OCI-LY1 (cell line): ENCODE results near the gene SPOCD1.

ENCODE experiments used
- H2AFZ ChIP-seq: fragments of 200-600 bp; sonication (generic), shearing (Covaris generic); 2 replicates; pipeline ENCODE4 v1.6.0; 2014; ENCODE audit warnings: antibody characterized with exemption, mild to moderate bottlenecking, low read length
- H3F3A ChIP-seq: fragments of 200-600 bp; sonication (generic), shearing (Covaris generic); 2 replicates; pipeline ENCODE4 v1.6.0; 2014; ENCODE audit warnings: mild to moderate bottlenecking, antibody characterized with exemption, low read length, moderate library complexity; ENCODE audit not compliant: insufficient read depth
- H3K27ac ChIP-seq: fragments of 200-600 bp; sonication (generic); 2 replicates; pipeline ENCODE4 v1.5.1; 2014; ENCODE audit warnings: low read length, mixed run types, mild to moderate bottlenecking, low read depth; ENCODE audit not compliant: poor library complexity, severe bottlenecking
- H3K27me3 ChIP-seq: fragments of 200-600 bp; sonication (generic); 2 replicates; pipeline ENCODE4 v1.6.0; 2014; ENCODE audit warnings: antibody characterized with exemption, mild to moderate bottlenecking, low read length, moderate library complexity; ENCODE audit not compliant: insufficient read depth
- H3K36me3 ChIP-seq: fragments of 200-600 bp; sonication (generic); 2 replicates; pipeline ENCODE4 v1.6.1; 2014; ENCODE audit warnings: mild to moderate bottlenecking, antibody characterized with exemption, low read length, moderate library complexity, mixed read lengths; ENCODE audit not compliant: insufficient read depth
- H3K4me1 ChIP-seq: fragments of 200-600 bp; sonication (generic); 2 replicates; pipeline ENCODE4 v1.5.1; 2014; ENCODE audit warnings: mild to moderate bottlenecking, low read length, moderate library complexity; ENCODE audit not compliant: insufficient read depth, severe bottlenecking
- H3K4me2 ChIP-seq: fragments of 200-600 bp; sonication (generic), shearing (Covaris generic); 2 replicates; pipeline ENCODE4 v1.6.1; 2014; ENCODE audit warnings: low read length
- H3K4me3 ChIP-seq: fragments of 200-600 bp; sonication (generic); 2 replicates; pipeline ENCODE4 v1.5.1; 2014; ENCODE audit warnings: low read length, low read depth, mild to moderate bottlenecking, mixed read lengths; ENCODE audit not compliant: poor library complexity, severe bottlenecking
- H3K79me2 ChIP-seq: fragments of 200-600 bp; shearing (Covaris generic); 2 replicates; pipeline ENCODE4 v1.6.1; 2016; ENCODE audit warnings: mixed run types, low read length, mixed read lengths; ENCODE audit not compliant: insufficient read depth
- H3K9ac ChIP-seq: fragments of 200-600 bp; sonication (generic), shearing (Covaris generic); 2 replicates; pipeline ENCODE4 v1.6.1; 2014; ENCODE audit warnings: mild to moderate bottlenecking, low read length, mixed read lengths
- H3K9me2 ChIP-seq: fragments of 200-600 bp; sonication (generic), shearing (Covaris generic); 2 replicates; pipeline ENCODE4 v1.6.1; 2014; ENCODE audit warnings: low read depth, mild to moderate bottlenecking, low read length, mixed read lengths
- H3K9me3 ChIP-seq: fragments of 200-600 bp; shearing (Covaris generic); 2 replicates; pipeline ENCODE4 v1.6.1; 2014; ENCODE audit warnings: low read length, mixed read lengths
- H4K20me1 ChIP-seq: fragments of 200-600 bp; sonication (generic), shearing (Covaris generic); 2 replicates; pipeline ENCODE4 v1.6.0; 2016; ENCODE audit warnings: mild to moderate bottlenecking, low read length; ENCODE audit not compliant: insufficient read depth
- EZH2 ChIP-seq: fragments of 200-600 bp; sonication (generic), shearing (Covaris generic); IDR thresholded peaks from 2 replicates; pipeline ENCODE4 v1.8.0; 2017; ENCODE audit warnings: borderline replicate concordance, mixed run types, mild to moderate bottlenecking, antibody characterized with exemption, low read length, moderate library complexity, mixed read lengths
- TF ChIP-seq, protein P1 (sequence below): fragments of 200-600 bp; sonication (generic), shearing (Covaris generic); IDR thresholded peaks from 2 replicates; pipeline ENCODE4 v1.5.1; 2017; ENCODE audit warnings: mild to moderate bottlenecking, antibody characterized with exemption, low read length, moderate library complexity, mixed read lengths

SPOCD1 gene

DNA sequence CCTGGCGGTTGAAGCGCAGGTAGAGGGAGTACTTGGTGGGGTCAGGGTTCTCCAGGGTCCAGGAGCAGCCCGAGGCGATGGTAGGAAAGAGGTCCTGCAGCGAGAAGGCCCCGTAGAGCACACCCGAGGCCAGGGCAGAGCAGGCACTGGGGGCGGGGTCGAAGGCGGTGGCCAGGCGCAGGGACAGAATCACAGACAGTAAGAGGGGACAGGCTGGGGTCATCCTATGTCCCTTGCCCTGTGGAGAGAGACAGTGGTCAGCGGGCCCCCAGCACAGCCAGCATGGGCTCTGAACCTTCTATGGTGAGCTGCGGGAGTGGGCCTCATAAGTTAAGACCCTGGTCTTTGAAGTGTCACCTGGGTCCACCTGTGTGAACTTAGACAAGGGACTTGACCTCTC is 59.2 kb downstream of the SPOCD1 start:
- H3F3A ChIP-seq = no peaks in the 10 kb centered on the region
- H3K4me2 ChIP-seq = no peak overlapping the region
- H3K9ac ChIP-seq = no peak overlapping the region
- H3K27ac ChIP-seq = no peak overlapping the region
- H3K4me3 ChIP-seq = no peak overlapping the region
- H3K9me2 ChIP-seq = no peaks in the 10 kb centered on the region
- H4K20me1 ChIP-seq = no peaks in the 10 kb centered on the region
- TF ChIP-seq, protein P1, sequence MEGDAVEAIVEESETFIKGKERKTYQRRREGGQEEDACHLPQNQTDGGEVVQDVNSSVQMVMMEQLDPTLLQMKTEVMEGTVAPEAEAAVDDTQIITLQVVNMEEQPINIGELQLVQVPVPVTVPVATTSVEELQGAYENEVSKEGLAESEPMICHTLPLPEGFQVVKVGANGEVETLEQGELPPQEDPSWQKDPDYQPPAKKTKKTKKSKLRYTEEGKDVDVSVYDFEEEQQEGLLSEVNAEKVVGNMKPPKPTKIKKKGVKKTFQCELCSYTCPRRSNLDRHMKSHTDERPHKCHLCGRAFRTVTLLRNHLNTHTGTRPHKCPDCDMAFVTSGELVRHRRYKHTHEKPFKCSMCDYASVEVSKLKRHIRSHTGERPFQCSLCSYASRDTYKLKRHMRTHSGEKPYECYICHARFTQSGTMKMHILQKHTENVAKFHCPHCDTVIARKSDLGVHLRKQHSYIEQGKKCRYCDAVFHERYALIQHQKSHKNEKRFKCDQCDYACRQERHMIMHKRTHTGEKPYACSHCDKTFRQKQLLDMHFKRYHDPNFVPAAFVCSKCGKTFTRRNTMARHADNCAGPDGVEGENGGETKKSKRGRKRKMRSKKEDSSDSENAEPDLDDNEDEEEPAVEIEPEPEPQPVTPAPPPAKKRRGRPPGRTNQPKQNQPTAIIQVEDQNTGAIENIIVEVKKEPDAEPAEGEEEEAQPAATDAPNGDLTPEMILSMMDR = no peak
- no peak for TF ChIP-seq EZH2
- H3K27me3 ChIP-seq = no peaks in the 10 kb centered on the region
- peaks cover 11% of the 10 kb centered on the region for H3K4me1 ChIP-seq
- H3K36me3 ChIP-seq = no peaks in the 10 kb centered on the region
- no peak overlapping the region for H2AFZ ChIP-seq
- H3K79me2 ChIP-seq = no peaks in the 10 kb centered on the region
- H3K9me3 ChIP-seq = no peaks in the 10 kb centered on the region

DNA sequence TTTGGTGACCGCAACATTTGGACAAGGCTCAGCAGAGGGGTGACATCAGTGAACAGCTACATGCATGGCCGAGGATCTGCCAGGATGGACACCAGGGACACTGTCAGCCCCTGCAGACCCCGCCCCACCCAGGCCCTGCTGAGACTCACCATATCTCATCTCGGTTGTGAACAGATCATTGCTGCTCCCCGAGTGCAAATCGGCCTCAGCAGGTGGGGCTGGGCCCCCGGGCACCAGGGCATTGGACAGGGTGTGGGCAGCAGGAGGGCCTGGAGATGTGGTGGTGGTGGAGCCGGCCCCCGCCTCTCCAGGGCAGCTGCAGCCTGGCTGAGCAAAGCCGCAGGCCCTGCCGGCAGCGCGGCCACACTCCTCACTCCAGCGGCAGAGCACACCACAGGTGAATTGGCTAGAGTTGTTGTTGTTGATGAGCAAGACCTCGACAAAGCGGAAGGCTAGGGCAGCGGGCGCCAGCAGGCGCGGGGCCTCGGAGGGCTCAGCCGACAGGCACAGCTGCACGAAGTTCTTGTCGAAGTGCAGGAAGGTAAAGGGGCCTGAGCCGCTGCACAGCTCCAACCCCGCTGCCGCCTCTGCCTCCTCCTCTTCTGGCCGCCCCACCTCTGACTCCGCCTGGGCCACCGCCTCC is 59.9 kb downstream of the SPOCD1 start:
- Histone ChIP-seq H3K9ac (no peak overlapping the region), H3K36me3 (no peaks in the 10 kb centered on the region), H3K79me2 (no peaks in the 10 kb centered on the region), H3K27me3 (no peaks in the 10 kb centered on the region), H4K20me1 (no peaks in the 10 kb centered on the region), H2AFZ (no peak overlapping the region), H3K4me3 (no peak overlapping the region), H3F3A (no peaks in the 10 kb centered on the region), H3K9me3 (no peaks in the 10 kb centered on the region), H3K4me2 (no peak overlapping the region), H3K9me2 (no peaks in the 10 kb centered on the region), H3K27ac (no peak overlapping the region), H3K4me1 (peaks cover 5% of the 10 kb centered on the region)
- TF ChIP-seq, protein P1 = no peak
- TF ChIP-seq EZH2 = no peak

DNA sequence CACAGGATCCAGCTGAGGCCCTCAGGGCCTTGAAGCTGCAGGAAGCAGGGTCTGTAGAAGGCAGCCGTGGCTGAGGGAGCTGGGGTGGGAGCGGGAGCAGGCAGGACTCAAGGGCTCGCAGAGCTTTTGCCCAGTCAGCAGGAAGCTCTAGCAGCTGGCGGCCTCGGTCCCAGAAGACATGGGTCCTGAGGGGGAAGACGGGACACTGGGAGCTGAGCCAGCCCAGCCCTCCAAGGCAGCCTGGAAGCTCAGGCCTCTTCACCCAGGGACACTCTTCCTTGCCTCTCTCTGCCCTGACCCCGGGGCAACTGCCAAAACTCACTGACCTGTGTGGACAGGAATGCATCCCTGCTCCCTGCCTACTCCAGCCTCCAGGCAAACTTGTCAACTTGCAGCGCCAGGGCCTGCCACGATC is 60.6 kb downstream of the SPOCD1 start:
- Histone ChIP-seq H3K79me2 (no peaks in the 10 kb centered on the region), H3K9me3 (no peaks in the 10 kb centered on the region), H3F3A (no peaks in the 10 kb centered on the region), H3K9ac (no peak overlapping the region), H3K4me1 (no peaks in the 10 kb centered on the region), H3K36me3 (no peaks in the 10 kb centered on the region), H3K4me3 (no peak overlapping the region), H3K27me3 (peaks cover 4% of the 10 kb centered on the region; the same call in 1 of the 2 replicates), H3K27ac (no peak overlapping the region), H3K4me2 (no peak overlapping the region), H3K9me2 (no peaks in the 10 kb centered on the region), H2AFZ (no peak overlapping the region), H4K20me1 (no peaks in the 10 kb centered on the region)
- TF ChIP-seq EZH2 = no peak
- TF ChIP-seq, protein P1 = no peak
